Aorta (tissue), 5 donors: Measurements from ENCODE around the gene PAX5. TPM values are rescaled to one million over a fixed set of nuclear protein-coding genes. Genes with fewer than 3 reads are reported as not detected.

Experiments
- ATAC-seq: fragments of 200-7000 bp; cut with Tn5 transposase; one replicate; pipeline ENCODE4 v1.9.1; 2022; ENCODE audit warnings: moderate library complexity; ENCODE audit not compliant: low FRiP score
- DNase-seq, 2 donors: peaks; one replicate each; pipeline ENCODE4 v3.0.0-alpha.2; 2020
- H3K27ac ChIP-seq, 2 donors: one replicate each; pipeline ENCODE4 v1.5.1; 2013; ENCODE audit warnings: low read length in 2 of 2, mild to moderate bottlenecking in 2 of 2, moderate library complexity in 2 of 2, control low read depth in 1 of 2, inconsistent platforms in 1 of 2, low read depth in 1 of 2
- H3K27me3 ChIP-seq, 2 donors: one replicate each; pipeline ENCODE4 v1.6.1; 2013; ENCODE audit warnings: control low read depth in 1 of 2, low read length in 1 of 2, mild to moderate bottlenecking in 1 of 2, moderate library complexity in 1 of 2; ENCODE audit not compliant: insufficient read depth in 2 of 2, control insufficient read depth in 1 of 2
- H3K36me3 ChIP-seq, 2 donors: one replicate each; pipeline ENCODE4 v1.6.1; 2013; ENCODE audit warnings: control low read depth in 1 of 2, low read length in 1 of 2, mild to moderate bottlenecking in 1 of 2; ENCODE audit not compliant: insufficient read depth in 2 of 2, control insufficient read depth in 1 of 2
- H3K4me1 ChIP-seq, 2 donors: one replicate each; pipeline ENCODE4 v1.6.1; 2013; ENCODE audit warnings: low read length in 2 of 2, control low read depth in 1 of 2, mild to moderate bottlenecking in 1 of 2, moderate library complexity in 1 of 2; ENCODE audit not compliant: insufficient read depth in 2 of 2, control insufficient read depth in 1 of 2
- H3K4me3 ChIP-seq, 2 donors: one replicate each; pipeline ENCODE4 v1.5.1; 2013; ENCODE audit warnings: low read length in 2 of 2, control low read depth in 1 of 2, mild to moderate bottlenecking in 1 of 2
- H3K9me3 ChIP-seq: one replicate; pipeline ENCODE4 v1.6.1; 2013; ENCODE audit warnings: mild to moderate bottlenecking, low read length; ENCODE audit not compliant: control insufficient read depth
- WGBS, 2 donors: extraction: QIAGEN DNeasy Blood & Tissue Kit; methylation state at CpG; one replicate each; pipeline ENCODE4 v1.1.7; 2013; 5-methylcytosine and 5-hydroxymethylcytosine counted together
- intact Hi-C, 2 donors: fragments of 100-400 bp; cut with DNase I; formaldehyde crosslinking; loops; one replicate each; pipeline versions ENCODE4 v1.14.2 to v1.15.0; 2022
- polyA plus RNA-seq, 2 donors: library from polyadenylated mRNA; stranded (reverse); fragments of 200-250 nt; gene quantifications; one replicate each; pipeline ENCODE4 v1.2.3, GENCODE V29; 2013
- total RNA-seq, 2 donors: library from RNA; stranded (reverse); fragmentation: NEBNext Ultra II Directional; extraction: Animal tissue kit (Norgen Biotek cat#: 25700); gene quantifications; one replicate each; pipeline ENCODE4 v1.2.1, GENCODE V29; 2021
- donor health status: healthy with polysubstance abuse.
- donor health status: Bipolar disorder and iron deficiency.
- donor health status: DM: no; HTN: no; CAD: no.
- donor health status: DM: no; HTN: no; CAD: no.
- donor health status: DM: yes; HTN: yes; CAD: no.

Gene PAX5
- total and polyA plus RNA-seq, 4 donors, result under 0.01 to 0.81 (median 0.40) TPM

DNA sequence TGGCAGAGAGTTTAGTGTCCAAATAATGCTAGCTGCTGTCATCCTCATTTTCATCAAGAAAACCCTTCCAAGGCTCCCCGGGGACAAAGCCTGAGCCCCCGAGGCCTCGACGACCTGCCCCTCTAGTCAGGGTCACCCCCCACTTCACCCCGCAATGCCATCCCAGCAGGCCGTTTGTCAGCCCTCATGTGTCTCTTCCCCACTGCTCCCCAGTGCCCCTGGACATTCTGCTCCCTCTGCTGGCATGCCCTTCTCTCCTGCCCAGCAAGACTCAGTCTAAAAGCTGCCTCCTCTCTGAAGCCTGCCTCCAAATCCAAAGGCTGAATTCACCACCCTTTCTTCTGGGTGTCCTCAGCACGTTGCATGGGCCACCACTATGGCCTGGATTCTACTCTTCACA, 59.3 kb downstream of the PAX5 start:
- ATAC-seq (no peak), DNase-seq (peak in 1 of 2 donors; percentile 1)
- H3K27me3 ChIP-seq, result no peaks in the 10 kb centered on the region
- no peaks in the 10 kb centered on the region for H3K9me3 ChIP-seq
- H3K4me1 ChIP-seq, result no peaks in the 10 kb centered on the region
- intact Hi-C loops, result no loop called here
- H3K27ac ChIP-seq, result no peak overlapping the region
- 52 to 62% methylated on average over 7 of the region's 7 CpGs for WGBS, 2 donors
- no peak overlapping the region for H3K4me3 ChIP-seq
- H3K36me3 ChIP-seq, result no peaks in the 10 kb centered on the region

GRCh38 chr9:36971935-36972488, 62.1 kb downstream of the PAX5 start:
- ATAC-seq, result no peak
- intact Hi-C loops, result no loop called here
- Histone ChIP-seq H3K27ac (no peak overlapping the region), H3K27me3 (no peaks in the 10 kb centered on the region), H3K4me3 (no peak overlapping the region), H3K9me3 (no peaks in the 10 kb centered on the region), H3K4me1 (no peaks in the 10 kb centered on the region), H3K36me3 (no peaks in the 10 kb centered on the region)
- 64 to 77% methylated on average over 4 of the region's 4 CpGs for WGBS, 2 donors
- no peak for DNase-seq

- intact Hi-C loops, result no loop called here
- Histone ChIP-seq H3K27me3 (no peaks in the 10 kb centered on the region), H3K27ac (no peak overlapping the region), H3K9me3 (no peaks in the 10 kb centered on the region), H3K4me1 (no peaks in the 10 kb centered on the region), H3K36me3 (no peaks in the 10 kb centered on the region), H3K4me3 (no peak overlapping the region)
- WGBS, 2 donors, result 54% methylated on average over 9 of the region's 9 CpGs
- no peak for DNase-seq
- no peak for ATAC-seq
These were observed 63.8 kb downstream of the PAX5 start for GRCh38 chr9:36970007-36970888.

- intact Hi-C loops, result no loop called here
- ATAC-seq (no peak), DNase-seq (no peak)
- no peaks in the 10 kb centered on the region for H3K36me3 ChIP-seq
- H3K4me1 ChIP-seq, result no peaks in the 10 kb centered on the region
- 69 to 74% methylated on average over 11 of the region's 11 CpGs for WGBS, 2 donors
- H3K27ac ChIP-seq, result no peak overlapping the region
- H3K4me3 ChIP-seq, result no peak overlapping the region
- H3K27me3 ChIP-seq, result no peaks in the 10 kb centered on the region
- H3K9me3 ChIP-seq, result no peaks in the 10 kb centered on the region
These were observed 64.8 kb downstream of the PAX5 start for GRCh38 chr9:36969216-36969771.

DNA sequence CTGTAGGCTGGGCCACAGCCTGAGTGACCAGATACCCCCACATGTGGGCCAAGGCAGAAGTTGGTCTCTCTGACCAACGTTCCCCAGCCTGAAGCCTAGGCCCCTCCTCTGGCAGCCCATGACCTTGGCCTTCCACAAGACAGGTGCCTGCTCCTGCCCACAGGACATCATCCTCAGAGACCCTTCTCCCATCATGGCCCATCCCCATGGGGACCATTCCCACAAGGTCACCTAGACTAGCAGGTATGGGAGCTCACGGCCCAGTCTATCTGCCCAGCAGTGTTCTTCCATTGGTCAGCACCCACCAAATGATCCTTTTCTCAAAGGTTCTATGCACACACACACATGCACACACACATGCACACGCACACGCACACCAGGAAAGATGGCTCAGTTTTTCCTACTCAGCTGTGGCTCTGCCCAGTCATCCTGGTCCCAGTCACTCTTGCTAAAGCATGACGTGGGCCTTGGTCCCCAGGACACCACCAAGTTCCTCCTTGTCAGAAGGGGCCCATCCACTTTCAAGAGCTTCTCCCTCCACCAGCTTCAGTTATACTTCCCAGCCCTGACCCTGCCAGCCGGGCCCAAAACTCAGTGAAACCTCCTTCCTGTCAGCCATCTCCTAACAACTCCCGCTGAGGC, 65.4 kb downstream of the PAX5 start:
- no peak overlapping the region for H3K27ac ChIP-seq
- 81 to 85% methylated on average over 7 of the region's 7 CpGs for WGBS, 2 donors
- no peaks in the 10 kb centered on the region for H3K36me3 ChIP-seq
- H3K4me3 ChIP-seq, result no peak overlapping the region
- no peaks in the 10 kb centered on the region for H3K4me1 ChIP-seq
- no peak for DNase-seq
- intact Hi-C loops, result no loop called here
- no peaks in the 10 kb centered on the region for H3K9me3 ChIP-seq
- H3K27me3 ChIP-seq, result no peaks in the 10 kb centered on the region
- no peak for ATAC-seq

DNA sequence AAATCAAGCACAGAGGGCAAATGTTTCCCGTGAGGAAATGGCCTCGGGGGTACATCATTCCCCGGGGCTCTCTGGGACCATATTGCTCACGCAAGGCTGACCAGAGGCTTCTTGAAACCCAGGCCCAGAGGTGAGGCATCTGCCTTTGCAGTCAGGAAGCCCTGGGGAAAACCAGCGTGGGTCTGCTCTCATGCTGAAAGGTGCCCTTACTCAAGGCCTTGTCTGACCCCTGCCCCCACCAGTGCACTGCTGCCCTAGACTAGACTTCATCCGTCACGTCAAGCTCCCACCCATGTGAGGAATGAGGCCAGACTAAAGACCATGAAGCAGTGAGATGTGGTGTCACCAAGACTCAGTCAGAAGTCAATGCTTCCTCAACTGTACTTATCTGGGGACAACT, 66.1 kb downstream of the PAX5 start:
- no peaks in the 10 kb centered on the region for H3K9me3 ChIP-seq
- no peak overlapping the region for H3K27ac ChIP-seq
- H3K36me3 ChIP-seq, result no peaks in the 10 kb centered on the region
- no peaks in the 10 kb centered on the region for H3K4me1 ChIP-seq
- ATAC-seq (no peak), DNase-seq (no peak)
- H3K4me3 ChIP-seq, result no peak overlapping the region
- H3K27me3 ChIP-seq, result no peaks in the 10 kb centered on the region
- intact Hi-C loops, result no loop called here
- 60 to 65% methylated on average over 7 of the region's 7 CpGs for WGBS, 2 donors

DNA sequence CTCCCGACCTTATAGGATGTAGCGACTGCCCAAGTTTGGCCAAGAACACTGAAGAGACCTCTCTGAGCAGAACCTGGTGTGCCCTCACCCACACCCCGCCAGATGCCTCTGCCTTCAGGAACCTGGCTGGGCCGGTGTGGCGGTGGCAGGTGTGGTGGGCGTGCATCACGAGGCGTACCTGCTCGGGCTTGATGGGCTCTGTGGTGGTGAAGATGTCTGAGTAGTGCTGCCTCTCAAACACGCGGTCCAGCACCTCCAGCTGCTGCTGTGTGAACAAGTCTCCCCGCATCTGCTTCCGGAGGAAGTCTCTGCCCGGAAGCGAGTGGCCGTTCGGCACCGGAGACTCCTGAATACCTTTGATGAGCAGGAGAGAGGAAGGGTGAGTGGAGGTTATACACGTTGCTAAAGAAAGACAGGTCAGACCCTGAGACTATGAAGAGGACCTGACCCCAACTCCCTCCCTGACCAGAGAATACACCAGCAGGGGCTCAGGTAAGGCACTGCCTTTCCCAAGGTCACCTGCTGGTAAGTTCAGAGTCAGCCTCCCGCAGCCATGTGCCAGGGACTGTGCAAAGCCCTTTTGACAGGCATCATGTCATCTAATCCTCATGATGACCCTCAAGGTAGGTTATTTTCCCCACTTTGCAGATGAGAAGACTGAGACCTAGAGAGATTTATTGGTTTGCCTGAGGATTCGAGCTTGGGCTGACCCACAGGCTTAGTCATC, 67.5 kb downstream of the PAX5 start:
- DNase-seq (no peak), ATAC-seq (no peak)
- Histone ChIP-seq H3K27me3 (no peaks in the 10 kb centered on the region), H3K4me1 (no peaks in the 10 kb centered on the region), H3K4me3 (no peak overlapping the region), H3K36me3 (no peaks in the 10 kb centered on the region), H3K9me3 (no peaks in the 10 kb centered on the region), H3K27ac (no peak overlapping the region)
- intact Hi-C loops, result no loop called here
- 88 to 90% methylated on average over 21 of the region's 21 CpGs for WGBS, 2 donors

GRCh38 chr9:36964791-36965190, 69.3 kb downstream of the PAX5 start:
- ATAC-seq, result no peak
- H3K36me3 ChIP-seq, result no peaks in the 10 kb centered on the region
- 91 to 95% methylated on average over 7 of the region's 7 CpGs for WGBS, 2 donors
- H3K27me3 ChIP-seq, result no peaks in the 10 kb centered on the region
- no peak overlapping the region for H3K4me3 ChIP-seq
- no peak overlapping the region for H3K27ac ChIP-seq
- H3K9me3 ChIP-seq, result no peaks in the 10 kb centered on the region
- peak in 1 of 2 donors; percentile 4 for DNase-seq
- no peaks in the 10 kb centered on the region for H3K4me1 ChIP-seq
- intact Hi-C loops, result no loop called here
